Lung (tissue), 12 donors: ENCODE data around the gene AGAP1. TPM values are rescaled to one million over a fixed set of nuclear protein-coding genes. Genes with fewer than 3 reads are reported as not detected.

ENCODE experiments used
- ATAC-seq: fragments of 200-7000 bp; cut with Tn5 transposase; one replicate; pipeline ENCODE4 v1.9.1; 2020; ENCODE audit warnings: moderate number of reproducible peaks; ENCODE audit not compliant: insufficient read depth, low FRiP score
- DNase-seq, 3 donors: peaks; one replicate each; pipeline ENCODE4 v3.0.0-alpha.2; 2013 to 2017
- H3K27ac ChIP-seq, 2 donors: one replicate each; pipeline ENCODE4 v1.5.1; 2013; ENCODE audit warnings: mild to moderate bottlenecking in 2 of 2, moderate library complexity in 2 of 2, control low read depth in 1 of 2, inconsistent platforms in 1 of 2, low read depth in 1 of 2, low read length in 1 of 2
- H3K27me3 ChIP-seq, 3 donors: one replicate each; pipeline ENCODE4 v1.5.1; 2013; ENCODE audit warnings: low read length in 2 of 3; ENCODE audit not compliant: control insufficient read depth in 3 of 3, insufficient read depth in 3 of 3
- H3K36me3 ChIP-seq, 4 donors: one replicate each; pipeline ENCODE4 v1.5.1; 2013; ENCODE audit warnings: low read length in 4 of 4, mild to moderate bottlenecking in 1 of 4, moderate library complexity in 1 of 4; ENCODE audit not compliant: control insufficient read depth in 4 of 4, insufficient read depth in 4 of 4
- H3K4me1 ChIP-seq, 5 donors: one replicate each; pipeline ENCODE4 v1.5.1; 2013; ENCODE audit warnings: low read length in 5 of 5, mild to moderate bottlenecking in 2 of 5, moderate library complexity in 1 of 5; ENCODE audit not compliant: control insufficient read depth in 5 of 5, insufficient read depth in 5 of 5
- H3K4me3 ChIP-seq: one replicate; pipeline ENCODE4 v1.5.1; 2013; ENCODE audit warnings: mild to moderate bottlenecking, control low read depth, moderate library complexity
- H3K9ac ChIP-seq, 2 donors: one replicate each; pipeline ENCODE4 v1.5.1; 2013; ENCODE audit warnings: low read length in 2 of 2, control low read depth in 1 of 2; ENCODE audit not compliant: insufficient read depth in 1 of 2
- H3K9me3 ChIP-seq, 4 donors: one replicate each; pipeline ENCODE4 v1.5.1; 2013; ENCODE audit warnings: low read length in 3 of 4, mild to moderate bottlenecking in 1 of 4, moderate library complexity in 1 of 4; ENCODE audit not compliant: control insufficient read depth in 4 of 4, insufficient read depth in 3 of 4
- WGBS, 2 donors: extraction: QIAGEN DNeasy Blood & Tissue Kit; methylation state at CpG; one replicate each; pipeline ENCODE4 v1.1.7; 2013; 5-methylcytosine and 5-hydroxymethylcytosine counted together
- polyA plus RNA-seq, 2 donors: library from polyadenylated mRNA; stranded (reverse); fragments of 200-250 nt; gene quantifications; one replicate each; pipeline ENCODE4 v1.2.1, GENCODE V29; 2013
- total RNA-seq, 2 donors: library from RNA; depleted of rRNA in 1 of 2; stranded (reverse); fragments of >200 nt in 1 of 2; gene quantifications; one replicate each; pipeline ENCODE4 v1.2.1, GENCODE V29; 2014 to 2021
- TF ChIP-seq, protein P1 (sequence below): IDR thresholded peaks from 2 replicates; pipeline ENCODE4 v1.5.1; 2012; ENCODE audit warnings: mild to moderate bottlenecking; ENCODE audit errors: control extremely low read depth, extremely low read depth
- donor health status: control.
- donor health status: control.
- donor health status: Bipolar disorder and iron deficiency.
- donor health status: healthy.
- donor health status: DM: yes; HTN: yes; CAD: no.

The AGAP1 gene
- total and polyA plus RNA-seq, 4 donors = 6.6 to 39.4 (median 20.2) TPM

DNA sequence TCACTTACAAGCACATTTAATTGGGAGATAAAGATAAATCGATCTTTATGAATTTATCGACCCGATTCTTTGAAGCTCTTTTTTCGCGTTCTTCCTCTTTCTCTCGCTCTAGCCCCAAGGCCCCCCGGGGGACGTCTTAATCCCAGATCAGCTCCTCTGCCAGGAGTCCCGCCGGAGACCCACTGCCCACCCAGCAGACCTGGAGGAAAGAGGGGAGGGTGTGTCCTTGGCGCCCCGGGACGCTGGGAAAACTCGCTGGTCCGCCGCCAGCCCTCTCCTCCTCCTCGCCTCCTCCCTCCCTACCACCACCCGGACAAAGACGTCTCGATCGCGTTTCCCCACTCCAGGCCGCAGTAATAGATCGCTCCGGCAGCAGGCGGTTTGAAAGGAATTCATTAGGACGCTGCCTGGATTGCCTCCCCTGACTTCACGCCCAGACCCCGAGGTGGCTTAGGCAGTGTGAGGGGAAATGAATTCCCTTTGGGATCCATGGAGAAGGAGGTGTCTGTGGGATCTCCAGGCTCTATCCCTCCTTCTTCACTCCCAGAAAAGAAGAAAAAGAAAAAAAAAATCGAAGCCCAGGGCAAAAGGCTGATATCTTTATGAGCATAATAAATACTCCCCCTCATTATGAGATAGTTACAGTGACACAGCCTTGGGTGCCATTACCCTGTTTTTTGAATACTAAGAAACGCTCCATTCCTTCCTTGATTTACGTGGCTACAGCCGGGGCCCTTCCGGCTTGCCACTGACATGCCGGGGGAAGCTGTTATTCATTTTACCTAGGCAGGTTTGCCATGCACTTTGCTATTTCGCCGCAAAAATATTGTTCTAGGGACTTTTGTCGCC is 676.1 kb downstream of the AGAP1 start:
- peaks cover 0 to 2% (median 0%) of the 10 kb centered on the region in 4 donors for H3K9me3 ChIP-seq
- H3K27ac ChIP-seq = no peak overlapping the region
- no peak overlapping the region for H3K4me3 ChIP-seq
- TF ChIP-seq, protein P1, sequence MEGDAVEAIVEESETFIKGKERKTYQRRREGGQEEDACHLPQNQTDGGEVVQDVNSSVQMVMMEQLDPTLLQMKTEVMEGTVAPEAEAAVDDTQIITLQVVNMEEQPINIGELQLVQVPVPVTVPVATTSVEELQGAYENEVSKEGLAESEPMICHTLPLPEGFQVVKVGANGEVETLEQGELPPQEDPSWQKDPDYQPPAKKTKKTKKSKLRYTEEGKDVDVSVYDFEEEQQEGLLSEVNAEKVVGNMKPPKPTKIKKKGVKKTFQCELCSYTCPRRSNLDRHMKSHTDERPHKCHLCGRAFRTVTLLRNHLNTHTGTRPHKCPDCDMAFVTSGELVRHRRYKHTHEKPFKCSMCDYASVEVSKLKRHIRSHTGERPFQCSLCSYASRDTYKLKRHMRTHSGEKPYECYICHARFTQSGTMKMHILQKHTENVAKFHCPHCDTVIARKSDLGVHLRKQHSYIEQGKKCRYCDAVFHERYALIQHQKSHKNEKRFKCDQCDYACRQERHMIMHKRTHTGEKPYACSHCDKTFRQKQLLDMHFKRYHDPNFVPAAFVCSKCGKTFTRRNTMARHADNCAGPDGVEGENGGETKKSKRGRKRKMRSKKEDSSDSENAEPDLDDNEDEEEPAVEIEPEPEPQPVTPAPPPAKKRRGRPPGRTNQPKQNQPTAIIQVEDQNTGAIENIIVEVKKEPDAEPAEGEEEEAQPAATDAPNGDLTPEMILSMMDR = no peak
- DNase-seq (no peak), ATAC-seq (no peak)
- peaks cover 0 to 18% (median 7%) of the 10 kb centered on the region in 5 donors for H3K4me1 ChIP-seq
- H3K36me3 ChIP-seq = no peaks in the 10 kb centered on the region
- H3K27me3 ChIP-seq = peaks cover 37 to 81% (median 78%) of the 10 kb centered on the region in 3 donors
- H3K9ac ChIP-seq = no peak overlapping the region
- WGBS, 2 donors = 6 to 11% methylated on average over 37 to 38 of the region's 38 CpGs

DNA sequence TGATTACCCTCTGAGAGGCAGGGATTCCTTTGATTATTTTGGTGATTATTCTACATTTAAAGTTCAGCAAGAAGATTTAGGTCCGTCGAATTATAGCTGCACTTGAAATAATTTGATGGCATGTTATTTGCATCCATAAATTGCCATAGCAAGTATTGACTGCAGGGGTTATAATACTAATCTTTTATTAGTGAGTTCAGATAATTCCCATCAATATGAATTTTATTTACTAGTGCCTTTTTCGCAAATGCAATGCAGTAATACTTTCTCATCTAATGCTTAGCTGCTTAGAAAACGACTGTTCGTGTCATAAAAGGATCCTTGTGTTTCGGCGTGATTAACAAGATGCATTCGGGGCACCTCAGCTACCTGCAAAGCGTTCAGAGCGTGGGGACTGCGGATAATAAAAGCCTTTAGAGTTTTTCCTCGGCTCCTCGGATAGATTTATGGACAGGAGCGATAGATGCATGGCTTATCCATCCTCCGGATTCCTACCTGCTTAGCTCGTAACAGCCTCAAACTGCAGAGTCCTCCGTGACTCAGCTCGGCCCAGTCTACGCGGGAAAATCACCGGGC is 676.8 kb downstream of the AGAP1 start:
- Histone ChIP-seq H3K9me3 (peaks cover 0 to 2% (median 0%) of the 10 kb centered on the region in 4 donors), H3K27me3 (peaks cover 37 to 81% (median 77%) of the 10 kb centered on the region in 3 donors), H3K27ac (no peak overlapping the region), H3K9ac (no peak overlapping the region), H3K4me3 (no peak overlapping the region), H3K36me3 (no peaks in the 10 kb centered on the region), H3K4me1 (peaks cover 0 to 18% (median 6%) of the 10 kb centered on the region in 5 donors)
- TF ChIP-seq, protein P1 = no peak
- WGBS, 2 donors = 8 to 15% methylated on average over 21 of the region's 21 CpGs
- ATAC-seq (no peak), DNase-seq (no peak)

DNA sequence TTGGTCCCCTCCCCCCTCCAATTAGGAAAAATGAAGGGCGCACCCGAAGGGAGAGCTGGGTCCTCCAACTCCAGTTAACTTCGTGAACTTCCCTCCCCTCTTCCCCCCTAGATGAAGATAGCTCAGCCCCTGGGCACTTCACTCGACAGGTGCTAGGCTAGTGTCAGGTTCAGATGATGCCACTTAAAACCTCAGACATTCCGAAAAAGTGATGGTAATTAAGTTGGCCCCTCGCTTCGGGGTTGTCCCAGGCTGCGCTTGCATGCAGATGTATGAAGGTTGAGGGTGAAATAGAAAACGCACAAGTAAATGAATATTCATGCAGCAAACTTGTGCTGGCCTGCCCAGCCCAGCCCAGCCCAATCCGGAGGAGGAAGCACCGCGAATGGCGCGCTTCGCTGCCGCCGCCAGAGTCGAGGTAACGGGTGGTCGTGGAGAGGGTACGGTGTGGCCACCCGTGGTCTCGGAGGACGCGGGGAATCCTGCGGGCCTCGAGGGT is 677.4 kb downstream of the AGAP1 start:
- H3K36me3 ChIP-seq = no peaks in the 10 kb centered on the region
- DNase-seq (no peak), ATAC-seq (no peak)
- 3 to 8% methylated on average over 27 of the region's 27 CpGs for WGBS, 2 donors
- peaks cover 37 to 81% (median 76%) of the 10 kb centered on the region in 3 donors for H3K27me3 ChIP-seq
- H3K4me3 ChIP-seq = no peak overlapping the region
- TF ChIP-seq, protein P1 = no peak
- peaks cover 0 to 2% (median 0%) of the 10 kb centered on the region in 4 donors for H3K9me3 ChIP-seq
- peaks cover 0 to 18% (median 6%) of the 10 kb centered on the region in 5 donors for H3K4me1 ChIP-seq
- H3K27ac ChIP-seq = no peak overlapping the region
- H3K9ac ChIP-seq = no peak overlapping the region
